PC-9 (cell line): ENCODE measurements around the gene ASTN2. TPM values are rescaled to one million over a fixed set of nuclear protein-coding genes. Genes with fewer than 3 reads are reported as not detected.

ENCODE experiments used
- BruUV-seq: library from RNA; stranded (reverse); fragments of 400-500 nt; replicated peaks from 2 replicates; lab custom pipeline; 2021; lab: Mats Ljungman, UMichigan
- CTCF ChIA-PET: fragments of 300-600 bp; sonication (Branson Sonifier 250); formaldehyde crosslinking; loops from one replicate; lab custom pipeline; 2022; ENCODE audit warnings: antibody characterized with exemption; lab: Charles Lee
- POLR2A ChIA-PET: fragments of 300-600 bp; sonication (Branson Sonifier 250); formaldehyde crosslinking; loops from one replicate; lab custom pipeline; 2022; ENCODE audit warnings: antibody characterized with exemption; ENCODE audit not compliant: unreplicated experiment; lab: Charles Lee
- DNase-seq, 2 experiments: peaks; one replicate each; pipeline versions ENCODE4 v3.0.0 to v3.0.0-alpha.2; 2015 to 2022; ENCODE audit warnings: mixed read lengths in 1 of 2
- H2AFZ ChIP-seq: fragments of 200-600 bp; sonication (generic); 2 replicates; pipeline ENCODE4 v1.8.1; 2017; ENCODE audit warnings: antibody characterized with exemption
- H3F3A ChIP-seq: fragments of 200-600 bp; sonication (generic); 2 replicates; pipeline ENCODE4 v1.8.1; 2017; ENCODE audit warnings: antibody characterized with exemption, mild to moderate bottlenecking, low read depth; ENCODE audit not compliant: insufficient read depth
- H3K27ac ChIP-seq: fragments of 200-600 bp; sonication (generic); 2 replicates; pipeline ENCODE4 v1.6.1; 2016; ENCODE audit warnings: mixed run types
- H3K27me3 ChIP-seq: fragments of 200-600 bp; sonication (generic); 2 replicates; pipeline ENCODE4 v1.6.1; 2016; ENCODE audit warnings: low read depth, mixed run types; ENCODE audit not compliant: insufficient read depth
- H3K36me3 ChIP-seq: fragments of 200-600 bp; sonication (generic); 2 replicates; pipeline ENCODE4 v1.6.1; 2016; ENCODE audit warnings: low read depth, mixed run types
- H3K4me1 ChIP-seq: fragments of 200-600 bp; sonication (generic); replicated peaks from 2 replicates; pipeline ENCODE4 v1.6.1; 2016; ENCODE audit warnings: mixed run types; ENCODE audit not compliant: insufficient read depth
- H3K4me2 ChIP-seq: fragments of 200-600 bp; sonication (generic); 2 replicates; pipeline ENCODE4 v1.6.1; 2017; ENCODE audit warnings: mixed run types
- H3K4me3 ChIP-seq: fragments of 200-600 bp; sonication (generic); 2 replicates; pipeline ENCODE4 v1.6.1; 2016; ENCODE audit warnings: mixed run types
- H3K79me2 ChIP-seq: fragments of 200-600 bp; sonication (generic); 2 replicates; pipeline ENCODE4 v1.6.1; 2017; ENCODE audit warnings: low read depth, mixed run types
- H3K9me2 ChIP-seq: fragments of 200-600 bp; sonication (generic); 2 replicates; pipeline ENCODE4 v1.8.1; 2017; ENCODE audit warnings: mild to moderate bottlenecking; ENCODE audit not compliant: insufficient read depth
- H3K9me3 ChIP-seq: fragments of 200-600 bp; sonication (generic); 2 replicates; pipeline ENCODE4 v1.8.1; 2016; ENCODE audit warnings: low read depth; ENCODE audit not compliant: insufficient read depth
- H4K20me1 ChIP-seq: fragments of 200-600 bp; sonication (generic); 2 replicates; pipeline ENCODE4 v1.8.1; 2017; ENCODE audit not compliant: insufficient read depth
- CTCF ChIP-seq: fragments of 200-600 bp; sonication (generic); conservative IDR thresholded peaks from 2 replicates; pipeline ENCODE4 v1.6.1; 2017; ENCODE audit warnings: mixed run types, antibody characterized with exemption, mild to moderate bottlenecking, moderate library complexity
- EZH2 ChIP-seq: fragments of 200-600 bp; sonication (generic); IDR thresholded peaks from 2 replicates; pipeline ENCODE4 v1.8.0; 2017; ENCODE audit warnings: antibody characterized with exemption, low read depth
- intact Hi-C: fragments of 100-400 bp; cut with micrococcal nuclease; formaldehyde crosslinking; loops from one replicate; pipeline ENCODE4 v1.10.0; 2022; ENCODE audit not compliant: unreplicated experiment
- total RNA-seq: library from RNA; stranded (reverse); gene quantifications from 2 replicates; pipeline ENCODE4 v1.2.3, GENCODE V29; 2021

The ASTN2 gene
- total RNA-seq, 1 experiment from 2014 or later = 6.2 TPM

- no peaks in the 10 kb centered on the region for H3K9me2 ChIP-seq
- no peaks in the 10 kb centered on the region for H3K36me3 ChIP-seq
- no peak overlapping the region for H3K4me2 ChIP-seq
- no peaks in the 10 kb centered on the region for H4K20me1 ChIP-seq
- peaks cover 1% of the 10 kb centered on the region; the same call in 1 of the 2 replicates for H3F3A ChIP-seq
- no peaks in the 10 kb centered on the region for H3K27me3 ChIP-seq
- H3K4me1 ChIP-seq = 0 out of 2 replicates have a peak, but pooled peaks cover 6% of the 10 kb centered on the region
- H3K27ac ChIP-seq = no peak overlapping the region
- BruUV-seq = no TSS peak
- CTCF ChIA-PET = interaction anchor here (0.6 kb wide), 2 partner anchors 594 to 1326 kb away, joined by 7 to 18 read pairs; no protein-coding TSS in a partner anchor
- H2AFZ ChIP-seq = no peak overlapping the region
- no peaks in the 10 kb centered on the region for H3K79me2 ChIP-seq
- peaks cover 3% of the 10 kb centered on the region; the same call in 1 of the 2 replicates for H3K9me3 ChIP-seq
- no peak overlapping the region for H3K4me3 ChIP-seq
- POLR2A ChIA-PET = no interaction called here
- no peak for DNase-seq
- TF ChIP-seq CTCF (no peak), EZH2 (no peak)
- intact Hi-C loops = no loop called here
Observed at GRCh38 chr9:116905171-116905588, 509.7 kb downstream of the ASTN2 start.

- H3K9me3 ChIP-seq = peaks cover 3% of the 10 kb centered on the region; the same call in 1 of the 2 replicates
- H3K36me3 ChIP-seq = no peaks in the 10 kb centered on the region
- H3K9me2 ChIP-seq = no peaks in the 10 kb centered on the region
- H3K4me1 ChIP-seq = 0 out of 2 replicates have a peak, but pooled peaks cover 9% of the 10 kb centered on the region
- no peak for DNase-seq
- intact Hi-C loops = no loop called here
- no peaks in the 10 kb centered on the region for H3K79me2 ChIP-seq
- no peaks in the 10 kb centered on the region for H4K20me1 ChIP-seq
- BruUV-seq = no TSS peak
- no peak overlapping the region for H3K4me2 ChIP-seq
- H3F3A ChIP-seq = peaks cover 11% of the 10 kb centered on the region; the same call in 1 of the 2 replicates
- TF ChIP-seq EZH2 = no peak
- TF ChIP-seq CTCF = no peak
- H3K27me3 ChIP-seq = no peaks in the 10 kb centered on the region
- POLR2A ChIA-PET = no interaction called here
- H3K4me3 ChIP-seq = no peak overlapping the region
- no peak overlapping the region for H3K27ac ChIP-seq
- H2AFZ ChIP-seq = no peak overlapping the region
- CTCF ChIA-PET = no interaction called here
Observed at GRCh38 chr9:116904165-116904564, 510.7 kb downstream of the ASTN2 start.

- H3K9me3 ChIP-seq = peaks cover 3% of the 10 kb centered on the region; the same call in 1 of the 2 replicates
- H4K20me1 ChIP-seq = no peaks in the 10 kb centered on the region
- H3K36me3 ChIP-seq = no peaks in the 10 kb centered on the region
- 0 out of 2 replicates have a peak, but pooled peaks cover 12% of the 10 kb centered on the region for H3K4me1 ChIP-seq
- POLR2A ChIA-PET = no interaction called here
- no peaks in the 10 kb centered on the region for H3K27me3 ChIP-seq
- no TSS peak for BruUV-seq
- no peaks in the 10 kb centered on the region for H3K79me2 ChIP-seq
- no peak overlapping the region for H2AFZ ChIP-seq
- DNase-seq = peak in 1 of 2 experiments; percentile 79
- intact Hi-C loops = no loop called here
- H3K4me3 ChIP-seq = no peak overlapping the region
- no peak overlapping the region for H3K27ac ChIP-seq
- H3K4me2 ChIP-seq = no peak overlapping the region
- CTCF ChIA-PET = no interaction called here
- H3K9me2 ChIP-seq = no peaks in the 10 kb centered on the region
- peaks cover 12% of the 10 kb centered on the region; the same call in 1 of the 2 replicates for H3F3A ChIP-seq
- TF ChIP-seq CTCF (no peak), EZH2 (no peak)
Observed at GRCh38 chr9:116901260-116901659, 513.6 kb downstream of the ASTN2 start.
